K562 (cell line): ENCODE data around the gene CEP85L. TPM values are rescaled to one million over a fixed set of nuclear protein-coding genes. Genes with fewer than 3 reads are reported as not detected.

Experiments
- RBM15 ChIP-seq: fragments of 200-400 bp; formaldehyde crosslinking; IDR thresholded peaks from 2 replicates; pipeline ENCODE4 v1.6.1; 2018; ENCODE audit warnings: mild to moderate bottlenecking, low read length, moderate library complexity; ENCODE audit not compliant: insufficient read depth
- polyA plus RNA-seq, 8 experiments: library from polyadenylated mRNA; depleted of rRNA in 4 of 8; stranded (reverse) in 5 of 8; unstranded in 3 of 8; fragments of >200 nt; fragmentation: Nextera tagmentation in 2 of 8; fragmentation: Illumina TruSeq in 1 of 8; extraction: Ambion mirVana in 2 of 8; extraction: Trizol in 1 of 8; gene quantifications; 2 replicates each; pipeline versions ENCODE4 v1.2.1 to v1.2.3, GENCODE V29; 2011 to 2014; ENCODE audit warnings: inconsistent platforms in 1 of 8, missing spikeins in 1 of 8
- total RNA-seq, 7 experiments: library from RNA; depleted of rRNA in 6 of 7; stranded (reverse); fragments of >200 nt in 6 of 7; fragmentation: Illumina TruSeq in 2 of 7; extraction: Trizol in 2 of 7; gene quantifications; 2 replicates each; pipeline versions ENCODE4 v1.2.1 to v1.2.3, GENCODE V29; 2011 to 2021; ENCODE audit warnings: low replicate concordance in 1 of 7
- TF ChIP-seq, protein P1 (sequence below), 2 experiments: fragments of 450-650 bp; formaldehyde crosslinking in 1 of 2; IDR thresholded peaks; 2 replicates each; pipeline versions ENCODE4 v1.4.0 to v1.6.1; 2014 to 2020; ENCODE audit warnings: mild to moderate bottlenecking in 2 of 2, borderline replicate concordance in 1 of 2, low read depth in 1 of 2
- TF ChIP-seq, protein P2 (sequence below): fragments of 450-650 bp; IDR thresholded peaks from 2 replicates; pipeline ENCODE4 v1.6.1; 2016; ENCODE audit warnings: mild to moderate bottlenecking, moderate library complexity
- TF ChIP-seq, protein P3 (sequence below): fragments of 250-450 bp; sonication (Bioruptor Pico); IDR thresholded peaks from 2 replicates; pipeline ENCODE4 v1.5.0; 2021
- TF ChIP-seq, protein P4 (sequence below): fragments of 450-650 bp; formaldehyde crosslinking; IDR thresholded peaks from 2 replicates; pipeline ENCODE4 v1.4.0; 2020; ENCODE audit warnings: mild to moderate bottlenecking, moderate library complexity

The CEP85L gene
- total and polyA plus RNA-seq, 9 of the 15 experiments (the other 6 are each of a cell fraction or from before 2014, with no cell fraction given), result 4.5 to 15.8 (median 8.3) TPM

DNA sequence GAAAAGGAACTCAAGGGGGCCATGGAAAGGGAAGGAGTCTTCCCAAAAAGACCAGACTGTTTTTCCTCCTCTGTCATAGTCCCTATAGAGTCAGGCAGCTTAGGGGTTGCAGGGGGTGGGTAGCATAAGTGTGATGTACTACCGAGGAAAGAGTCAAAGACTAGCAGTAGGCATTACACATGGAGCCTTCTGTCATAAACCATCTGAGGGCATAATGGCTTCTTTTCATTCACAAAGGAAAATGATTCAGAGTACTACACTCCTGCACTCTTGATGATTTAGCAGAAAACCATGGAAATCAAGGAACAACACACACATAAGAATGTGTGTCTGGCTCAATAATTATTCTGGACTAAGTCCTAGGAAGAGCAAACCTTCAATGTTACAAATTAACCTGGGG lies 88.4 kb downstream of the CEP85L start (continued):
- TF ChIP-seq, protein P1, sequence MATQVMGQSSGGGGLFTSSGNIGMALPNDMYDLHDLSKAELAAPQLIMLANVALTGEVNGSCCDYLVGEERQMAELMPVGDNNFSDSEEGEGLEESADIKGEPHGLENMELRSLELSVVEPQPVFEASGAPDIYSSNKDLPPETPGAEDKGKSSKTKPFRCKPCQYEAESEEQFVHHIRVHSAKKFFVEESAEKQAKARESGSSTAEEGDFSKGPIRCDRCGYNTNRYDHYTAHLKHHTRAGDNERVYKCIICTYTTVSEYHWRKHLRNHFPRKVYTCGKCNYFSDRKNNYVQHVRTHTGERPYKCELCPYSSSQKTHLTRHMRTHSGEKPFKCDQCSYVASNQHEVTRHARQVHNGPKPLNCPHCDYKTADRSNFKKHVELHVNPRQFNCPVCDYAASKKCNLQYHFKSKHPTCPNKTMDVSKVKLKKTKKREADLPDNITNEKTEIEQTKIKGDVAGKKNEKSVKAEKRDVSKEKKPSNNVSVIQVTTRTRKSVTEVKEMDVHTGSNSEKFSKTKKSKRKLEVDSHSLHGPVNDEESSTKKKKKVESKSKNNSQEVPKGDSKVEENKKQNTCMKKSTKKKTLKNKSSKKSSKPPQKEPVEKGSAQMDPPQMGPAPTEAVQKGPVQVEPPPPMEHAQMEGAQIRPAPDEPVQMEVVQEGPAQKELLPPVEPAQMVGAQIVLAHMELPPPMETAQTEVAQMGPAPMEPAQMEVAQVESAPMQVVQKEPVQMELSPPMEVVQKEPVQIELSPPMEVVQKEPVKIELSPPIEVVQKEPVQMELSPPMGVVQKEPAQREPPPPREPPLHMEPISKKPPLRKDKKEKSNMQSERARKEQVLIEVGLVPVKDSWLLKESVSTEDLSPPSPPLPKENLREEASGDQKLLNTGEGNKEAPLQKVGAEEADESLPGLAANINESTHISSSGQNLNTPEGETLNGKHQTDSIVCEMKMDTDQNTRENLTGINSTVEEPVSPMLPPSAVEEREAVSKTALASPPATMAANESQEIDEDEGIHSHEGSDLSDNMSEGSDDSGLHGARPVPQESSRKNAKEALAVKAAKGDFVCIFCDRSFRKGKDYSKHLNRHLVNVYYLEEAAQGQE (IDR thresholded peaks at IDR 0.05; ENCODE audit: borderline replicate concordance), result no peak
- TF ChIP-seq, protein P1 (CRISPR knock-in tag; IDR thresholded peaks at IDR 0.05; ENCODE audit: low read depth), result no peak
- TF ChIP-seq RBM15, result no peak
- TF ChIP-seq, protein P2, sequence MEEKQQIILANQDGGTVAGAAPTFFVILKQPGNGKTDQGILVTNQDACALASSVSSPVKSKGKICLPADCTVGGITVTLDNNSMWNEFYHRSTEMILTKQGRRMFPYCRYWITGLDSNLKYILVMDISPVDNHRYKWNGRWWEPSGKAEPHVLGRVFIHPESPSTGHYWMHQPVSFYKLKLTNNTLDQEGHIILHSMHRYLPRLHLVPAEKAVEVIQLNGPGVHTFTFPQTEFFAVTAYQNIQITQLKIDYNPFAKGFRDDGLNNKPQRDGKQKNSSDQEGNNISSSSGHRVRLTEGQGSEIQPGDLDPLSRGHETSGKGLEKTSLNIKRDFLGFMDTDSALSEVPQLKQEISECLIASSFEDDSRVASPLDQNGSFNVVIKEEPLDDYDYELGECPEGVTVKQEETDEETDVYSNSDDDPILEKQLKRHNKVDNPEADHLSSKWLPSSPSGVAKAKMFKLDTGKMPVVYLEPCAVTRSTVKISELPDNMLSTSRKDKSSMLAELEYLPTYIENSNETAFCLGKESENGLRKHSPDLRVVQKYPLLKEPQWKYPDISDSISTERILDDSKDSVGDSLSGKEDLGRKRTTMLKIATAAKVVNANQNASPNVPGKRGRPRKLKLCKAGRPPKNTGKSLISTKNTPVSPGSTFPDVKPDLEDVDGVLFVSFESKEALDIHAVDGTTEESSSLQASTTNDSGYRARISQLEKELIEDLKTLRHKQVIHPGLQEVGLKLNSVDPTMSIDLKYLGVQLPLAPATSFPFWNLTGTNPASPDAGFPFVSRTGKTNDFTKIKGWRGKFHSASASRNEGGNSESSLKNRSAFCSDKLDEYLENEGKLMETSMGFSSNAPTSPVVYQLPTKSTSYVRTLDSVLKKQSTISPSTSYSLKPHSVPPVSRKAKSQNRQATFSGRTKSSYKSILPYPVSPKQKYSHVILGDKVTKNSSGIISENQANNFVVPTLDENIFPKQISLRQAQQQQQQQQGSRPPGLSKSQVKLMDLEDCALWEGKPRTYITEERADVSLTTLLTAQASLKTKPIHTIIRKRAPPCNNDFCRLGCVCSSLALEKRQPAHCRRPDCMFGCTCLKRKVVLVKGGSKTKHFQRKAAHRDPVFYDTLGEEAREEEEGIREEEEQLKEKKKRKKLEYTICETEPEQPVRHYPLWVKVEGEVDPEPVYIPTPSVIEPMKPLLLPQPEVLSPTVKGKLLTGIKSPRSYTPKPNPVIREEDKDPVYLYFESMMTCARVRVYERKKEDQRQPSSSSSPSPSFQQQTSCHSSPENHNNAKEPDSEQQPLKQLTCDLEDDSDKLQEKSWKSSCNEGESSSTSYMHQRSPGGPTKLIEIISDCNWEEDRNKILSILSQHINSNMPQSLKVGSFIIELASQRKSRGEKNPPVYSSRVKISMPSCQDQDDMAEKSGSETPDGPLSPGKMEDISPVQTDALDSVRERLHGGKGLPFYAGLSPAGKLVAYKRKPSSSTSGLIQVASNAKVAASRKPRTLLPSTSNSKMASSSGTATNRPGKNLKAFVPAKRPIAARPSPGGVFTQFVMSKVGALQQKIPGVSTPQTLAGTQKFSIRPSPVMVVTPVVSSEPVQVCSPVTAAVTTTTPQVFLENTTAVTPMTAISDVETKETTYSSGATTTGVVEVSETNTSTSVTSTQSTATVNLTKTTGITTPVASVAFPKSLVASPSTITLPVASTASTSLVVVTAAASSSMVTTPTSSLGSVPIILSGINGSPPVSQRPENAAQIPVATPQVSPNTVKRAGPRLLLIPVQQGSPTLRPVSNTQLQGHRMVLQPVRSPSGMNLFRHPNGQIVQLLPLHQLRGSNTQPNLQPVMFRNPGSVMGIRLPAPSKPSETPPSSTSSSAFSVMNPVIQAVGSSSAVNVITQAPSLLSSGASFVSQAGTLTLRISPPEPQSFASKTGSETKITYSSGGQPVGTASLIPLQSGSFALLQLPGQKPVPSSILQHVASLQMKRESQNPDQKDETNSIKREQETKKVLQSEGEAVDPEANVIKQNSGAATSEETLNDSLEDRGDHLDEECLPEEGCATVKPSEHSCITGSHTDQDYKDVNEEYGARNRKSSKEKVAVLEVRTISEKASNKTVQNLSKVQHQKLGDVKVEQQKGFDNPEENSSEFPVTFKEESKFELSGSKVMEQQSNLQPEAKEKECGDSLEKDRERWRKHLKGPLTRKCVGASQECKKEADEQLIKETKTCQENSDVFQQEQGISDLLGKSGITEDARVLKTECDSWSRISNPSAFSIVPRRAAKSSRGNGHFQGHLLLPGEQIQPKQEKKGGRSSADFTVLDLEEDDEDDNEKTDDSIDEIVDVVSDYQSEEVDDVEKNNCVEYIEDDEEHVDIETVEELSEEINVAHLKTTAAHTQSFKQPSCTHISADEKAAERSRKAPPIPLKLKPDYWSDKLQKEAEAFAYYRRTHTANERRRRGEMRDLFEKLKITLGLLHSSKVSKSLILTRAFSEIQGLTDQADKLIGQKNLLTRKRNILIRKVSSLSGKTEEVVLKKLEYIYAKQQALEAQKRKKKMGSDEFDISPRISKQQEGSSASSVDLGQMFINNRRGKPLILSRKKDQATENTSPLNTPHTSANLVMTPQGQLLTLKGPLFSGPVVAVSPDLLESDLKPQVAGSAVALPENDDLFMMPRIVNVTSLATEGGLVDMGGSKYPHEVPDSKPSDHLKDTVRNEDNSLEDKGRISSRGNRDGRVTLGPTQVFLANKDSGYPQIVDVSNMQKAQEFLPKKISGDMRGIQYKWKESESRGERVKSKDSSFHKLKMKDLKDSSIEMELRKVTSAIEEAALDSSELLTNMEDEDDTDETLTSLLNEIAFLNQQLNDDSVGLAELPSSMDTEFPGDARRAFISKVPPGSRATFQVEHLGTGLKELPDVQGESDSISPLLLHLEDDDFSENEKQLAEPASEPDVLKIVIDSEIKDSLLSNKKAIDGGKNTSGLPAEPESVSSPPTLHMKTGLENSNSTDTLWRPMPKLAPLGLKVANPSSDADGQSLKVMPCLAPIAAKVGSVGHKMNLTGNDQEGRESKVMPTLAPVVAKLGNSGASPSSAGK, result no peak
- TF ChIP-seq, protein P3, sequence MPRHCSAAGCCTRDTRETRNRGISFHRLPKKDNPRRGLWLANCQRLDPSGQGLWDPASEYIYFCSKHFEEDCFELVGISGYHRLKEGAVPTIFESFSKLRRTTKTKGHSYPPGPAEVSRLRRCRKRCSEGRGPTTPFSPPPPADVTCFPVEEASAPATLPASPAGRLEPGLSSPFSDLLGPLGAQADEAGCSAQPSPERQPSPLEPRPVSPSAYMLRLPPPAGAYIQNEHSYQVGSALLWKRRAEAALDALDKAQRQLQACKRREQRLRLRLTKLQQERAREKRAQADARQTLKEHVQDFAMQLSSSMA, result no peak
- TF ChIP-seq, protein P4, sequence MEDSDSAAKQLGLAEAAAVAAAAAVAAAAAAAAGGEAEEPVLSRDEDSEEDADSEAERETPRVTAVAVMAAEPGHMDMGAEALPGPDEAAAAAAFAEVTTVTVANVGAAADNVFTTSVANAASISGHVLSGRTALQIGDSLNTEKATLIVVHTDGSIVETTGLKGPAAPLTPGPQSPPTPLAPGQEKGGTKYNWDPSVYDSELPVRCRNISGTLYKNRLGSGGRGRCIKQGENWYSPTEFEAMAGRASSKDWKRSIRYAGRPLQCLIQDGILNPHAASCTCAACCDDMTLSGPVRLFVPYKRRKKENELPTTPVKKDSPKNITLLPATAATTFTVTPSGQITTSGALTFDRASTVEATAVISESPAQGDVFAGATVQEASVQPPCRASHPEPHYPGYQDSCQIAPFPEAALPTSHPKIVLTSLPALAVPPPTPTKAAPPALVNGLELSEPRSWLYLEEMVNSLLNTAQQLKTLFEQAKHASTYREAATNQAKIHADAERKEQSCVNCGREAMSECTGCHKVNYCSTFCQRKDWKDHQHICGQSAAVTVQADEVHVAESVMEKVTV (CRISPR knock-in tag), result no peak
